K562 (cell line): Measurements from ENCODE around the gene PPT2. TPM values are rescaled to one million over a fixed set of nuclear protein-coding genes. Genes with fewer than 3 reads are reported as not detected.

Source experiments
- CBFA2T2 ChIP-seq: fragments of 450-650 bp; conservative IDR thresholded peaks from 2 replicates; pipeline ENCODE4 v1.6.1; 2017; ENCODE audit warnings: mild to moderate bottlenecking
- CBX8 ChIP-seq: fragments of 200-600 bp; sonication (generic); IDR thresholded peaks from 2 replicates; pipeline ENCODE4 v1.6.1; 2012; ENCODE audit warnings: borderline replicate concordance, mixed run types, low read depth, mild to moderate bottlenecking, moderate library complexity, mixed read lengths, low read length, control low read depth, inconsistent platforms; ENCODE audit not compliant: poor library complexity, severe bottlenecking; ENCODE audit errors: extremely low read depth
- EP300 ChIP-seq: IDR thresholded peaks from 2 replicates; pipeline ENCODE4 v1.6.1; 2012; ENCODE audit warnings: low read length, improper control_type of control experiment
- HSF4 ChIP-seq: fragments of 250-450 bp; sonication (Bioruptor Pico); IDR thresholded peaks from 2 replicates; pipeline ENCODE4 v2.1.2; 2022; ENCODE audit warnings: mild to moderate bottlenecking, moderate library complexity, borderline replicate concordance
- MEF2A ChIP-seq: IDR thresholded peaks from 2 replicates; pipeline ENCODE4 v1.6.1; 2011; ENCODE audit warnings: low read depth, mild to moderate bottlenecking, low read length, moderate library complexity; ENCODE audit not compliant: control insufficient read depth
- MYC ChIP-seq, 2 experiments: fragments of 250-450 bp in 1 of 2; sonication (Bioruptor Pico) in 1 of 2; IDR thresholded peaks; 2 replicates each; pipeline versions ENCODE4 v1.5.1 to v1.6.1; 2012 to 2021; ENCODE audit warnings: low read depth in 2 of 2, borderline replicate concordance in 1 of 2, improper control_type of control experiment in 1 of 2, low read length in 1 of 2, mild to moderate bottlenecking in 1 of 2, moderate library complexity in 1 of 2
- SRSF3 ChIP-seq: fragments of 200-400 bp; formaldehyde crosslinking; IDR thresholded peaks from 2 replicates; pipeline ENCODE4 v1.6.1; 2016; ENCODE audit warnings: mild to moderate bottlenecking, low read length, moderate library complexity; ENCODE audit not compliant: insufficient read depth
- STAT5A ChIP-seq: IDR thresholded peaks from 2 replicates; pipeline ENCODE4 v1.6.1; 2012; ENCODE audit warnings: low read length, inconsistent platforms, borderline replicate concordance
- ZNF143 ChIP-seq: sonication (generic); formaldehyde crosslinking; IDR thresholded peaks from 2 replicates; pipeline ENCODE4 v1.9.0; 2022; ENCODE audit warnings: mild to moderate bottlenecking, missing genetic modification reagents
- ZNF165 ChIP-seq: fragments of 250-450 bp; sonication (Bioruptor Pico); IDR thresholded peaks from 2 replicates; pipeline ENCODE4 v1.4.0; 2020; ENCODE audit warnings: borderline replicate concordance
- ZNF212 ChIP-seq: fragments of 450-650 bp; formaldehyde crosslinking; IDR thresholded peaks from 2 replicates; pipeline ENCODE4 v1.4.0; 2020; ENCODE audit warnings: mild to moderate bottlenecking
- ZNF778 ChIP-seq: fragments of 450-650 bp; formaldehyde crosslinking; IDR thresholded peaks from 2 replicates; pipeline ENCODE4 v1.4.0; 2020; ENCODE audit warnings: mild to moderate bottlenecking, moderate library complexity
- polyA plus RNA-seq, 8 experiments: library from polyadenylated mRNA; depleted of rRNA in 4 of 8; stranded (reverse) in 5 of 8; unstranded in 3 of 8; fragments of >200 nt; fragmentation: Nextera tagmentation in 2 of 8; fragmentation: Illumina TruSeq in 1 of 8; extraction: Ambion mirVana in 2 of 8; extraction: Trizol in 1 of 8; gene quantifications; 2 replicates each; pipeline versions ENCODE4 v1.2.1 to v1.2.3, GENCODE V29; 2011 to 2014; ENCODE audit warnings: inconsistent platforms in 1 of 8, missing spikeins in 1 of 8
- total RNA-seq, 7 experiments: library from RNA; depleted of rRNA in 6 of 7; stranded (reverse); fragments of >200 nt in 6 of 7; fragmentation: Illumina TruSeq in 2 of 7; extraction: Trizol in 2 of 7; gene quantifications; 2 replicates each; pipeline versions ENCODE4 v1.2.1 to v1.2.3, GENCODE V29; 2011 to 2021; ENCODE audit warnings: low replicate concordance in 1 of 7
- TF ChIP-seq, protein P1 (sequence below): fragments of 450-650 bp; IDR thresholded peaks from 2 replicates; pipeline ENCODE4 v1.6.1; 2016; ENCODE audit warnings: low read depth
- TF ChIP-seq, protein P2 (sequence below): sonication (generic); formaldehyde crosslinking; IDR thresholded peaks from 2 replicates; pipeline ENCODE4 v1.8.1; 2023; ENCODE audit warnings: mild to moderate bottlenecking, missing genetic modification reagents

PPT2 gene
- total and polyA plus RNA-seq, 9 of the 15 experiments (the other 6 are each of a cell fraction or from before 2014, with no cell fraction given): 27.4 to 98.8 (median 69.9) TPM

DNA sequence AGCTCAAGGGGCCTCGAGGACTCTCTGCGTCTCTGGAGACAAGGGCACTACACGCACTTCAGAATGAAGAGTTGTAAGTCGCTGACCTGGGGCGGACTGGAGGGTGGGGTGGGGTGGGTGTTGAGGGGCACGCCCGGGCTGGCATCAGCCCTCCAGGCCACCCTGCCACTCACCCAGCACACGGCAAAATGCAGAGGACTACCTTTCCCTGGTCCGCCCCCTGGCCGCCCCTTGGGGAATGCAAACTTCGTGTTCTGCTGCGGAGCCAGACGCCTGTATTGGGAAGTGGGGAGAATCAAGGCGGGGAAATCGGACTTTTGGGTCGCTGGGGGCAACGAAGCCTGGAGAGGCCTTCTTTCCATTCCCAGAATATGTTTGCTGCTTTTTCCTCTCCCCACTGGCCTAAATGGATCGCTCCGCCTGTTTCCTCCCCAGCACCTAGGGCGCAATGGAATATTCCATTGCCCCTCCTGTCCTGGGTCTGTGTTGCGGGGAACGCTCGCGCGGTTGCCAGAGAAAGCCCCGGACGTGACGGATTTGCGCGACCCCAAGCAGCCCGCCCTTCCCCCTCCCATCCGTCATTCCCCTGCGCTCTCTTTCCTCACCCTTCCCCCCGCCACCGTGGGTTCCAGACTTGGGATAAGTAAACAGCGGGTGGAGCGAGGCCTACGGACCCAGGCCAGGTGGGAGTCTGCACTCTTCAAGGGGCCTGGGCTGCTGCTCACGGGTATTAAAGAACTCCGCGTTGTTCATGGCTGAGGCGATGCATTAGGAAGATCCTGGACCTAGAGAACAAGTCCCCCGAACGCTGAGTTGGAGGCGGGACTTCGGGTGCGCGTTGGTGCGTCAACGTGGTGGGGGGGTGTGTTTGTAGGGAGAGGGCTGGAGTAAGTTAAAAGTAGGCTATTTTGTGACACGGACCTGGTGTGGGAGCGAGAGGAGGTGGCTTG is at the start of gene PPT2 (continued):
- TF ChIP-seq, protein P1, sequence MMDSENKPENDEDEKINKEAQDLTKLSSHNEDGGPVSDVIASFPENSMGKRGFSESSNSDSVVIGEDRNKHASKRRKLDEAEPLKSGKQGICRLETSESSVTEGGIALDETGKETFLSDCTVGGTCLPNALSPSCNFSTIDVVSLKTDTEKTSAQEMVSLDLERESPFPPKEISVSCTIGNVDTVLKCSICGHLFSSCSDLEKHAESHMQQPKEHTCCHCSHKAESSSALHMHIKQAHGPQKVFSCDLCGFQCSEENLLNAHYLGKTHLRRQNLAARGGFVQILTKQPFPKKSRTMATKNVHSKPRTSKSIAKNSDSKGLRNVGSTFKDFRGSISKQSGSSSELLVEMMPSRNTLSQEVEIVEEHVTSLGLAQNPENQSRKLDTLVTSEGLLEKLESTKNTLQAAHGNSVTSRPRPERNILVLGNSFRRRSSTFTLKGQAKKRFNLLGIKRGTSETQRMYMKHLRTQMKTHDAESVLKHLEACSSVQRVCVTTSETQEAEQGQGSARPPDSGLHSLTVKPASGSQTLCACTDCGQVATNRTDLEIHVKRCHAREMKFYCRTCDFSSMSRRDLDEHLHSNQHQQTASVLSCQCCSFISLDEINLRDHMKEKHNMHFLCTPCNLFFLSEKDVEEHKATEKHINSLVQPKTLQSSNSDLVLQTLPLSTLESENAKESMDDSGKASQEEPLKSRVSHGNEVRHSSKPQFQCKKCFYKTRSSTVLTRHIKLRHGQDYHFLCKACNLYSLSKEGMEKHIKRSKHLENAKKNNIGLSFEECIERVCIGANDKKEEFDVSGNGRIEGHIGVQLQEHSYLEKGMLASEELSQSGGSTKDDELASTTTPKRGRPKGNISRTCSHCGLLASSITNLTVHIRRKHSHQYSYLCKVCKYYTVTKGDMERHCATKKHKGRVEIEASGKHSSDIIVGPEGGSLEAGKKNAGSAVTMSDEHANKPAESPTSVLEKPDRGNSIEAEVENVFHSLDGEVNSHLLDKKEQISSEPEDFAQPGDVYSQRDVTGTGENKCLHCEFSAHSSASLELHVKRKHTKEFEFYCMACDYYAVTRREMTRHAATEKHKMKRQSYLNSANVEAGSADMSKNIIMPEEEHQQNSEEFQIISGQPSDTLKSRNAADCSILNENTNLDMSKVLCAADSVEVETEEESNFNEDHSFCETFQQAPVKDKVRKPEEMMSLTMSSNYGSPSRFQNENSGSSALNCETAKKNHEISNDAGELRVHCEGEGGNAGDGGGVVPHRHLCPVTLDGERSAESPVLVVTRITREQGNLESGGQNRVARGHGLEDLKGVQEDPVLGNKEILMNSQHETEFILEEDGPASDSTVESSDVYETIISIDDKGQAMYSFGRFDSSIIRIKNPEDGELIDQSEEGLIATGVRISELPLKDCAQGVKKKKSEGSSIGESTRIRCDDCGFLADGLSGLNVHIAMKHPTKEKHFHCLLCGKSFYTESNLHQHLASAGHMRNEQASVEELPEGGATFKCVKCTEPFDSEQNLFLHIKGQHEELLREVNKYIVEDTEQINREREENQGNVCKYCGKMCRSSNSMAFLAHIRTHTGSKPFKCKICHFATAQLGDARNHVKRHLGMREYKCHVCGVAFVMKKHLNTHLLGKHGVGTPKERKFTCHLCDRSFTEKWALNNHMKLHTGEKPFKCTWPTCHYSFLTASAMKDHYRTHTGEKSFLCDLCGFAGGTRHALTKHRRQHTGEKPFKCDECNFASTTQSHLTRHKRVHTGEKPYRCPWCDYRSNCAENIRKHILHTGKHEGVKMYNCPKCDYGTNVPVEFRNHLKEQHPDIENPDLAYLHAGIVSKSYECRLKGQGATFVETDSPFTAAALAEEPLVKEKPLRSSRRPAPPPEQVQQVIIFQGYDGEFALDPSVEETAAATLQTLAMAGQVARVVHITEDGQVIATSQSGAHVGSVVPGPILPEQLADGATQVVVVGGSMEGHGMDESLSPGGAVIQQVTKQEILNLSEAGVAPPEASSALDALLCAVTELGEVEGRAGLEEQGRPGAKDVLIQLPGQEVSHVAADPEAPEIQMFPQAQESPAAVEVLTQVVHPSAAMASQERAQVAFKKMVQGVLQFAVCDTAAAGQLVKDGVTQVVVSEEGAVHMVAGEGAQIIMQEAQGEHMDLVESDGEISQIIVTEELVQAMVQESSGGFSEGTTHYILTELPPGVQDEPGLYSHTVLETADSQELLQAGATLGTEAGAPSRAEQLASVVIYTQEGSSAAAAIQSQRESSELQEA: no peak
- TF ChIP-seq CBX8 (no peak), ZNF212 (CRISPR knock-in tag) (no peak), SRSF3 (no peak), STAT5A (peak; percentile 12; the same call in 1 of the 2 replicates), MEF2A (no peak), HSF4 (CRISPR knock-in tag) (no peak), ZNF143 (CRISPR knock-in tag) (no peak), ZNF778 (no peak), CBFA2T2 (no peak), EP300 (peak; percentile 34; the same call in 1 of the 2 replicates), ZNF165 (CRISPR knock-in tag) (no peak), MYC (IDR thresholded peaks at IDR 0.05; ENCODE audit: low read depth, low read length) (no peak; the same call in none of the 2 replicates), MYC (CRISPR knock-in tag; IDR thresholded peaks at IDR 0.05; ENCODE audit: borderline replicate concordance, low read depth) (no peak; the same call in 1 of the 2 replicates)
- TF ChIP-seq, protein P2, sequence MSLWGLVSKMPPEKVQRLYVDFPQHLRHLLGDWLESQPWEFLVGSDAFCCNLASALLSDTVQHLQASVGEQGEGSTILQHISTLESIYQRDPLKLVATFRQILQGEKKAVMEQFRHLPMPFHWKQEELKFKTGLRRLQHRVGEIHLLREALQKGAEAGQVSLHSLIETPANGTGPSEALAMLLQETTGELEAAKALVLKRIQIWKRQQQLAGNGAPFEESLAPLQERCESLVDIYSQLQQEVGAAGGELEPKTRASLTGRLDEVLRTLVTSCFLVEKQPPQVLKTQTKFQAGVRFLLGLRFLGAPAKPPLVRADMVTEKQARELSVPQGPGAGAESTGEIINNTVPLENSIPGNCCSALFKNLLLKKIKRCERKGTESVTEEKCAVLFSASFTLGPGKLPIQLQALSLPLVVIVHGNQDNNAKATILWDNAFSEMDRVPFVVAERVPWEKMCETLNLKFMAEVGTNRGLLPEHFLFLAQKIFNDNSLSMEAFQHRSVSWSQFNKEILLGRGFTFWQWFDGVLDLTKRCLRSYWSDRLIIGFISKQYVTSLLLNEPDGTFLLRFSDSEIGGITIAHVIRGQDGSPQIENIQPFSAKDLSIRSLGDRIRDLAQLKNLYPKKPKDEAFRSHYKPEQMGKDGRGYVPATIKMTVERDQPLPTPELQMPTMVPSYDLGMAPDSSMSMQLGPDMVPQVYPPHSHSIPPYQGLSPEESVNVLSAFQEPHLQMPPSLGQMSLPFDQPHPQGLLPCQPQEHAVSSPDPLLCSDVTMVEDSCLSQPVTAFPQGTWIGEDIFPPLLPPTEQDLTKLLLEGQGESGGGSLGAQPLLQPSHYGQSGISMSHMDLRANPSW: peak; percentile 90; the same call in 1 of the 2 replicates
